GM18511 (cell line): ENCODE data around the gene GSK3B.

Experiments used
- ATAC-seq: cut with Tn5 transposase; IDR thresholded peaks from one replicate; pipeline ENCODE4 v1.9.1; 2021; ENCODE audit warnings: mild to moderate bottlenecking, moderate library complexity; ENCODE audit not compliant: unreplicated experiment

The GSK3B gene

DNA sequence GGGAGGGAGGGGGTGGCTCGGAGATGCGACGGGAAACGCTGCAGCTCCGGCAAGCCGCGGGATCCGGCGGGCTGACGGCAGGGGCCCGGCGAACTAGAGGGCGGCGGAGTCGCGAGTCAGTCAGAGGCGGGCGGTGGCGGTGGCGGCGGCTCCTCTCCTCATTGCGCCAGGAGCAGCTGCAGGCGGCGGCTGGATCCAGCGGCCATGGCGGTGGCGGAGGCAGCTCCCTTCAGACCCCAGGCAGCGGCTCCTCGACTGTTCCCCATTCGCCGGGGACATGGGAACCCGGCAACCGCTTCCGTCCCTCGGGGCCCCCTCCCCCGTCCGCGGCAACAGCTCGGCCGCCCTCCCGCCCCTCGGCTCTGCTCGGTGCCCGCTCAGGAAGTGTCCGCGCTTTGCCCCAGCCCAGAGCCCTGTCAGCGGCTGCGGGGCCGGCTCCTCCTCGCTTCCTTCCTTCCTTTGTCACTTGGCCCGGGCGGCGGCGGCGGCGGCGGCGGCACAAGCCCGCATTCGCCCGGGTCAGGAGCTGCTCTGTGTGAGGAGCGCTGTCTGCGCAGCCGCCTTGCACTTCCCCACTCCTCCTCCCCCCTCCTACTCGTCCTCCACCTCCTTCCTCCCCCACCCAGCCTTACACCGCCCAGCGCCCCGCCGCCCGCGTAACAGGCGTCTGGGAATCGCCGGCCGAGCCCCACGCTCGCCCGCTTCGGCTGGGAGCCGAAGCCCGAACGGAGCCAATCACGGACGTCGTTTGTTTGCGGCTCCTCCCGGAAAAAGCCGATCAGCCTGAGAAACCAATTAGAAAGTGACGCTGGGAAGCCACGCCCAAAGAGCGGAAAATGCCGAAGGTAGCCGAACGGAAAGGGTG lies at the start of gene GSK3B:
GSK3B (minus strand) TSS at position 537 of the 865 bp plus-strand sequence. CDS start 1,013 bp downstream, outside the sequence.
- ATAC-seq = peak; percentile 32

DNA sequence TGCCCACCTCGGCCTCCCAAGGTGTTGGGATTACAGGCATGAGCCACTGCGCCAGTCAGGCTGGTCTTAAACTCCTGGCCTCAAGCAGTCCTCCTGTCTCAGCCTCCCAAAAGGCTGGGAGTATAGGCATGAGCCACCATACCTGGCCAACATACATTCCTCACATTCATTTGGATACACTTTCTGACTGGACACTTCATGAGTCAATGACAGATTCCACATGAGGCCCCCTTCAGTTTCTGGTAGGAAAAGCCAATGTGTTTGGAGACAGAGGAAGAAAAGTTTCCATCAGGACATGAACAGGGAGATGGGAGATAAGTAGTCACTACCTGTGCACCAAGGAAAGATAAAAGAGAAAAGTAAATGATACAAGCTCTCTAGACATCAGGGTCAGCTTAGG lies 49.4 kb upstream of the GSK3B start:
- ATAC-seq = no peak

DNA sequence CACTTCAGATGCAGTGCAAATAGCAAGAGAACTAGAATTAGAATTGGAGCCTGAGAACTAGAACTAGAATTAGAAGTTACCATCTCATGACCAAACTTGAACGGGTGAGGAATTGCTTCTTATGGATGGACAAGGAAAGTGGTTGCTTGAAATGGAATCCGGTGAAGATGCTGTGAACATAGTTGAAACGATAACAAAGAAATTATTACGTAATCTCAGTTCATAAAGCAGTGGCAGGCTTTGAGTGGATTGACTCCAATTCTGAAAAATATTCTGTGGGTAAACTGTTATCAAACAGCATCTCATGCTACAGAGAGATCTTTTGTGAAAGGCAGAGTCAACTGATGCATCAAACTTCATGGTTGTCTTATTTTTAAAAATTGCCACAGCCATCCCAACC lies 48.0 kb upstream of the GSK3B start:
- ATAC-seq = no peak

DNA sequence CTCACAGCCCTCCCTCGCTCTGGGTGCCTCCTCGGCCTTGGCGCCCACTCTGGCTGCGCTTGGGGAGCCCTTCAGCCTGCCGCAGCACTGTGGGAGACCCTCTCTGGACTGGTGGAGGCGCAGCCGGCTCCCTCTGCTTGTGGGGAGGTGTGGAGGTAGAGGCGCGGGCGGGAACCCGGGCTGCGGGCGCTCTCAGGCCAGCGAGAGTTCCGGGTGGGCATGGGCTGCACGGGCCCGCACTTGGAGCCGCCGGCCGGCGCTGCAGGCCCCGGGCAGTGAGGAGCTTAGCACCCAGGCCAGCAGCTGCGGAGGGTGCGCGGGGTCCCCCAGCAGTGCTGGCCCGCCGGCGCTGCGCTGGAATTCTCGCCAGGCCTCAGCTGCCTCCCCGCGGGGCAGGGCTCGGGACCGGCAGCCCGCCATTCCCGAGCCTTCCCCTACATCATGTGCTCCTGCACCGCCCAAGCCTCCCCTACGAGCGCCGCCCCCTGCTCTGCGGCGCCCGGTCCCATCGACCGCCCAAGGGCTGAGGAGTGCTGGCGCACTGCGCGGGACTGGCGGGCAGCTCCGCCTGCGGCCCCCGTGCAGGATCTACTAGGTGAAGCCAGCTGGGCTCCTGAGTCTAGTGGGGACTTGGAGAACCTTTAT lies 46.0 kb upstream of the GSK3B start:
- no peak for ATAC-seq

DNA sequence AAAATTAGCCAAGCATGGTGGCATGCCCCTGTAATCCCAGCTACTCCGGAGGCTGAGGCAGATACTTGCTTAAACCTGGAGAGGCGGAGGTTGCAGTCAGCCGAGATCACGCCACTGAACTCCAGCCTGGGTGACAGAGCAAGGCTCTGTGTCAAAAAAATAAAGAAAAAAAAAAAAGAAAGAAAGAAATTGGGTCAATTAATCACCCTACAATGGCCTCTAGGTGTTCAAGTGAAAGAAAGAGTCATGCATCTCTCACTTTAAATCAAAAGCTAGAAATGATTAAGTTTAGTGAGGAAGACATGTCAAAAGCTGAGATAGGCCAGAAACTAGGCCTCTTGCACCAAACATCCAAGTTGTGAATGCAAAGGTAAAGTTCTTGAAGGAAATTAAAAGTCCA lies 44.9 kb upstream of the GSK3B start:
- no peak for ATAC-seq

DNA sequence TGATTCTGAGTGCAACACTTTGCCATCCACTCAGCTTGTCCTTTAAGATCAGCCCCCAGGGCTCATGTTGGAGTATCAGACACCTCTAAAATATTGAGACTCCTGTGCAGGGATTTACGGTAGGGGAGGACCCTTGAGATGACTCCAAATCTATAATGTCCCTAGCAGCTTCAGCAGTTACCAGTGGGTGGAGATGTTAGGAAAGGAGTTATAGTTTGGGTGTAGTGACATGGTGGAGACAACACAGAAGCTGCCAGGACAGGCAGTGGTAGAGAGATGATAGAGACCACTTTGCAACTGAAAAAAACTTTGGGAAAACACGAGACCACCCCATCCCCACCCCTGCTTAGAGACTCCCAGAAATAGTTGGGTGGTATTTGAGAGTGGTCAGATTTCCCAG lies 43.3 kb upstream of the GSK3B start:
- no peak for ATAC-seq

DNA sequence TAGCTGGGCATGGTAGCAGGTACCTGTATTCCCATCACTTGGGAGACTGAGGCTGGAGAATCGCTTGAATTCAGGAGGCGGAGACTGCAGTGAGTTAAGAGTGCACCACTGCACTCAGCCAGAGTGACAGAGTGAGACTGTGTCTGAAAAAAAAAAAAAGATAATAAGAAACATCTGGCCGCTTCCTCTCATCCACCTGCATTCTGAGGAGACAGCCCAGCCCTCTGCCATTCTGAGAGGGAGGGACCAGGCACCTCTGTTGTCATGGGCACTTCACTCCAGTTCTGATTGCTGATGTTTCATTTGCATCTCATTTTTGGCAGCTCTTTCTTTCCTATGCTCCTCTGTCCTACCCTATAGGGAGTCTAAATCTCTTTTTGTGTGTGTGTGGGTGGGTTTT lies 36.4 kb upstream of the GSK3B start:
- no peak for ATAC-seq

DNA sequence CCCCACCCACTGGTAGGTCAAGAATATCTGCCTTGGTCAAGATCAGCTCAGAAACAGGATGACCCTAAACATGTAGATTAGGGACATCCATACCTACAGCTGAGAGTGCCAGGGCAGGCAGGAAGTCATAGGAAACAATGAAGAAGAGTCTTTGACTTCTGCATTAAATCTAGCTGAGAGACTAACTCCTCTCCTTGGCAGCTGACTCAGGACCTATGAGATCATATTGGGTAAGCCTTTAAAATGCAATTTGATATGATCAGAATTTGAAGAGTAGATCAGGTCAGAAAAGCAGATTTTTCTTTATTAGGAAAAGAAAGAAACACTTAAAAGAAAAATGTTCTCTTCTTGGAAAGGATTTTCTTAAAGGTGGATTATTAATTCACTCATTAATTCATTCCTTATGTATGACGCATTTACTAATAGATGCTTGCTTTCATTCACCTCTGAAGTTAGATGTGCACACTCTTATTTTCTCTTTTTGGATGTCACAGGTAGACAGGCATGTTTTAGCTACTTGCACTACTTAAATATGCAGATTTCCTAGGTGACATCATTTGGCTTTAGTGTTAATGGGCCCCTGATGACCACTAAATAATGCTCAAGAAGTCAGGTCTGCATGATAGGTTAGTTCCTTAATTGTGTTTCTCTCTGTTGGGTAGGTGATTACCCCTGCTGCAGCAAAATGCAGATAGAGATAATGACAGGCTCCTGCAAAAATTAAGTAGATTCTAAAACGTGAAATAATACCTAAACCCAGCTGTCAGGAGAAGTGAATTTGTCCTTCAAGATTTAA lies 35.7 kb upstream of the GSK3B start:
- ATAC-seq = no peak

DNA sequence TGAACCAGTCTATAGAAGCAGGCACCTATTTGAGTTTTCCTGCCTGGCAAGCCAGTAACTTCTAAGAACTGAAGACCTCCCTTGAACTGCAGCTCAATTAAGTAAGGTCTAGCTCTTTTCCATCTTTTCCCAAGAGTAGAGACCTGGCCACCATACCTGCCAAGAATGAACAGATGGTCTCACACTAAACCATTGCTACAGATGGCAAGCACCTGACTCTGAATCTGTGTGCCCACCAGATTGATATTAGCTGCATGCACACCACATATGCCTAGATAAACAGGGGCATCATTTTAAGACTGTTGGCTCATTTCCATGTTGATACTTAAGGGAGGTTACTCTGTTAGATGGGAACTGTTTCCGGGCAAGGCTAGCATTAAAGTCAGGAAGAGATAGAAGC lies 34.8 kb upstream of the GSK3B start:
- ATAC-seq = no peak

DNA sequence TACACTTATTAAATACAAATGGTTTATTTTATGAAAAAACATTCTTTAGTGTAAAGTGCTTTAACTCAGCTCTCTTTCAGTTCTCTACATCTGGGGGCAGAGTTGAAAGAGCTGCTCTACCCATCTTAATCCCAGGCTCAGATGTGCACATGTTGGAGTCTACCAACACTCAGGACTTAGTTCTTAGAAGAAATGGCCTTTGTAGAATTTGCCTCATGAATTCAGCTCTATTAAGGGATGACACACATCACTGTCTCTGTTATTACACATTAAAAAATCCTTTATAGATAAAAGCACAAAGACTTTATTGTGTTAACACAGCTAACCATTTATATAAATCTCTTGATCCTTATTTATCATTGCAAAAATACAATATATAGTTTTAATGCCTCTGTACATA lies 31.7 kb upstream of the GSK3B start:
- ATAC-seq = no peak

DNA sequence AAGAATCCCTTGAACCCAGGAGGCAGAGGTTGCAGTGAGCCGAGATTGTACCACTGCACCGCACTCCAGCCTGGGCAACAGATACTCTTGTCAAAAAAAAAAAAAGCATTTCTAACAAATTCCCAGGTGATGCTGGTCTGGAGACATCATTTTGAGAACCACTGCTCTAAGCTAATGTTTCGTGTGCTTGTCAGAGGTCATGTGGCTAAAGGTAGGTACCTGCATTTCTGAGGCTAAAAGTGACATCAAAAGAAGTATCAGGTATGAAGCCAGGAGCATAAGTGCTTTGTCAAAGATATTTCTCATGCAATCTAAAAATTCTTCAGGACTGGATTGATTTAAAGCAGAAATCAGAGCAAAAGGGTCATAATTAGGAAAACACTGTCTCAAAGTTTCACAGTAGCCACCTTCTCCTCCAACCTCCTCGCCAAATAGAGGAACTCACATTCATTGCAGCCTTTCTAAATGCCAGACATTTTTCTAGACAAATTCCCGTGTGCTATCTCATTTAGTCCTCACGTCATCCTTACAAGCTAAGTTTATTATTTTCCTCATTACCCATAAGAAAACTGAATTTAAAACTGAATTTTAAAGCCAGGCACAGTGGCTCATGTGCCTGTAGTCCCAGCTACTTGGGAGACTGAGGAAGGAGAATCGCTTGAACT lies 25.7 kb upstream of the GSK3B start:
- ATAC-seq = no peak

DNA sequence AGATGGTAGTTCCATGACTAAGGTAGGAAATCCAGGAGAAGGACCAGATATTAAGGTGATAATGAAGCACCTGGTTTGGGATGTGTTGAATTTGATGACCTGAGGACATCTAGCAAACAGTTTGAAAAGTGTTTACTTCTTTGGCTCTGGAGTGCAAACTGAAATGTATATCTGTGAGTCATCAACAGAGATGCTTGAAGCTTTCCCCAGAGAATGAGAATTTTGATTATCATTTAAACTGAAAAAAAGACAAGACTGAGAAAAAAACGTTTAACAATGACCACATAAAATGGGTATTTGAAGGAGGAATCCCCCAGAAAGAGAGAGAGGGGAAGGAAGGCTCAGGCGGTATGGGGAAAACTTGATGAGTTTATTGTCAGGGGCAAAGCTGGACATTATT lies 20.7 kb upstream of the GSK3B start:
- no peak for ATAC-seq

DNA sequence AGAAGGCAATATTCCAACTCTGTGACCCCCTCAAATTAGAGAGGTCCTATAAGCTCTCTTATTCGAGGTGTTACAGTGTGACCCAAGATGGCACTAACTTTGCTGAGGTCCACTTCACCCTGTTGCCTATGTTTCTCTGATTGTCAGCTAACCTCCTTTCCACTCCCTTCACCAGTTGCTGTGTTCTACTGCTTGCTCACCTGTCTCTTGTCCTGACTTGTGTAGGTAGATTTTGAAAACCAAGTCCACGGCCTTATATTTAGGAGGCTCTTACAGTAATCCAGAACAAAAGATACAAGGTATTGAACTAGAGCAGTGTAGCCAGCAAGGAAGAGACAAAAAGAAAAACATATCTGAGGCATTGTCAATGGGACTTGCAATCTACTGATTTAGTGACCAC lies 20.1 kb upstream of the GSK3B start:
- ATAC-seq = no peak

DNA sequence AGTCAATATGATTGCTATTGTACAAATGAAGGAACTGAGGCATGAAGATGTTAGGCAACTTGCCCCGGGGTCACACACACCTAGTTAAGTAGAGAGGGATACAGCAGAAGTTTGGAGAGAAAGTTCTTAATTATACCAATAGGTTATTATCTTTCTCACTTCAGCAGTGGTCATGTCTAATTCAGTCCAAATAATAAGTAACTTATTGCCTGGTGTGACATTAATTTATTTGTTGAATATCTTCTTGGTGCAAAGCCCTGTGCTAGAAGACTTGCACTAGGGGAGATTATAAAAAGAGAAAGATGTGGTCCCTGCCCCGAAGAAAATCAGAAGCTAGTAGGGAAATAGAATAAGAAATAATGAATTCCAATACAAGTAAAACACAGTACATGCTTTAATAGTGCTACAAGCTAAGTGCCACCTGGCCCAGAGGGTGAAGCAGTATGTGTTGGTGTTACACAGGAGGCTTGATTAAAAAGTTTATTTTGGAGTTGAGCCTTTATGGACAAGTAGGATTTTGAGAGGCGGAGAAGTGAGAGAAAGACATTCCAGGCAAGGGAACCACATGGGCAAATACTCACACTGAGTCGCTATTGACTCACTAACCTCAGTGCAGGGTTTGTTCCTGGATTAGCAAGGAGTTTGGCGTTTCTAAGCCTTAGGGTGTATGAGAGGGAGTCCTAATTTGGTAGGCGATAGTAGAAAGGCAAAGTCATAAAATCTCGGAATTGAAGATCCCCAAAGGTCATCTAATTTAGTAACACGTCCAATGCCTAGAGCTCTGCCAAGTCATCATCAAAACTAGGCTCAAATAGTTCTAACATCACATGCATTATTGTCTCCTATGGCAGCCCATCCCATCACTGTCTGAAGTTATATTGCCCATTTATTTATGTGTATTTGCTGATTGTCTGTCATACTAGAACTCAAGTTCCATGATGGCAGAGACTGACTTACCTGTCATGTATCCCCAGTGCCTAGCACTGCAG lies 19.2 kb upstream of the GSK3B start:
- no peak for ATAC-seq

DNA sequence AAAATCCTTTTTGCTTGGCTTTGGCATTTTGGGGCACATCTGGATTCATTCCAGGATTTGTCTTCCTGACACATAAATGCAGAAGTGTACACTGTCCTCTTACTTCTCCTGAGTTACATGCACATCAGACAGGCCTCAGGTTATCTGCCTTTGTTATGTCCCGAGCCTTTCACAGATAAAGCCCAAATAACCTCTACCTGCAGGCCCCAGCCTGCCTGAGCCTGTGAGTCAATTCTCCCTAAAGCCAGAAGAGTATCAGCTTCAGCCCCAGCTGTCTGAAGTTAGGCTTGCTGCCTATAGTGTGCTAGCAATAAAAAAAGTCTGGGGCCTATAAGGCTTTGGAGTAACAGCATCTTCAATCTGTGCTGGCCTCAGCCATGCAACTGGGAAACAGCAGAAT lies 17.7 kb upstream of the GSK3B start:
- no peak for ATAC-seq

DNA sequence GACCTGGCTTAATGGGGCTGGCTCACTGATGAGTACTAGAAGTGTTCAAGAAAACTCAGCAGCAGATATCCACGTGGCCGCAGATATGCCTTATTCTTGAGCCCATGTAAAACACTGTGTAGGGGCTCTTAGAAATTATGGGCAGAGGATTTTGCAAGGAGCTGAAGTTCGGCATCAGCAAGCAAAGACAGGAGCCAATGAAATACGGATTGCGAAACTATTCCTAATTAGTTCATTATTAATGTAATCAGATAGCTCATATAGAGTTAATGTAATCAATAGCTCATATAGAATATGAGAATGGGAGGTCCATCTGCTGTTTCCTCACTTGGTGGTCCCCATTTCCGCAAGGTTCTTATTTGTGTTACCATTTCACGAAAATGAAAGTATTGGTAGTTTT lies 9.0 kb upstream of the GSK3B start:
- no peak for ATAC-seq

DNA sequence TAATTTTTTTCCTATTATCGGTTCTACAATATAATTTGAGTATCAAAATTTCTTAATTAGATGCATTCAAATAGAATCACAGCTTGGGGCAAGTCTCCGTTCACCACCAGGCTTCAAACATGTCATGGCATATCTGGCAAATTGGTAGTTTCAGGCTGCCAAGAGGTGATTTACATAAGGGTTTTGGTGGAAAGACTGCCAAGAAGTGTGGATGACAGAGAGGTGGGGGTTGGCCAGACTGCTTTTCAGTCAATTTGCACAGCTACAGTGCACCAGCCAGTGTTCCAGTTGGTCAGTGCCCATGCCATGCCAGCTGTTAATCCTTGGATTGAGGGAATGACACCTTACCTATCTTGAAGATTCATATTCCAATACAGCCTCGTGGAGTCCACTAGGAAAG lies 8.4 kb upstream of the GSK3B start:
- no peak for ATAC-seq

DNA sequence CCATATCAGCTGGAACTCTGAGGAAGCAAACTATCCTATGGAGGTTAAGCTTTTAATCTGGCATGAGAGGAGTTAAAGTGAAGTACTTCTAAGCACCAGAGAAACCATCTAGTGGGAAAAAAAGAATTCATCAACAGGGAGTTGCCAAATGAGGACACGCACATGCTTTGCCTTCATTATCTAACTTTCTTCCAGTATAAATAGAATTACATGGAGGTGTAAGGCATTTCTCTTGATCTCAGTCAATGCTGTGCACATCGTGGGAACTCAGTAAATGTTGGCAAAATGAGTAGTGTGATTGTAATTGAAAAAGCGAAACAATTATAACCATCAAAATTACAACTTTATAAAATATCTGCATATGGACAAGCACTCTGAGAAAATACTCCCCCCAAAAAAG lies 8.0 kb upstream of the GSK3B start:
- no peak for ATAC-seq

DNA sequence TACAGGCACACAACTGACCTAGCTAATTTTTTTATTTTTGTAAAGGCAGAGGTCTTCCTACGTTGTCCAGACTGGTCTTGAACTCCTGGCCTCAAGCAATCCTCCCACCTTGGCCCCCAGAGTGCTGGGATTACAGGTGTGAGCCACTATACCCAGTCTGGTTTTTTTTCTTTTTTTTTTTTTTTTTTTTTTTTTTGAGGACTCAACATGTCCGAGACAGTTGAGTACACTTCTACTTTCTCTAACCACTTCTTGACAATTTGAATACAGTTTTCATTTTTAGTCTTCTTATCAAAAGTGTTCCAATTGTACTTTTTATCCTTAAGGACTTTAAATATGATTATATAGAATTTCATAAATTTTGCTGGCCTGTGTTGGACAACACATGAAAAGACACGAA lies 7.4 kb upstream of the GSK3B start:
- peak; percentile 44 for ATAC-seq

DNA sequence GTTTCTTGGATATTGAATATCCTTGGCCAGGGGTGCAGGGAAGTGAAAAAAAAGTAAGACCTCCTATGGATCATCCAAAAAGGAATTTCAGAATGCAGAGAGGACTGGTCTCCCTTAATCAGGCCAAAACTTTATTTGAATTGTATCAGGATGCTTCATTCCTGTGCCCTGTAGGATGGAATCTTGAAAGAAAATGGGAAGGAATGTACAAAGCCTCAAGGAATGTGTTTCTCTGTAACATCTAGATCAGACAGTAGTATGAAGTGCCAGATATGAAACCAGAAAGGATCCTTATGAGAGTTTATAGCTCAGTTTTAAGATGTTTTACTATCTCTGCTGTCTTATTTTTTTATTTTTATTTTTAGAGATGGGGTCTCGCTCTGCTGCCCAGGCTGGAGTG lies 6.5 kb upstream of the GSK3B start:
- no peak for ATAC-seq
